Measurements from ENCODE around the gene ZSWIM3. TPM values are rescaled to one million over a fixed set of nuclear protein-coding genes. Genes with fewer than 3 reads are reported as not detected.

The ZSWIM3 gene
- total and polyA plus RNA-seq, 2 of the 13 experiments (the other 11 are each of a cell fraction or from before 2014, with no cell fraction given), result 5.2 to 5.8 TPM

DNA sequence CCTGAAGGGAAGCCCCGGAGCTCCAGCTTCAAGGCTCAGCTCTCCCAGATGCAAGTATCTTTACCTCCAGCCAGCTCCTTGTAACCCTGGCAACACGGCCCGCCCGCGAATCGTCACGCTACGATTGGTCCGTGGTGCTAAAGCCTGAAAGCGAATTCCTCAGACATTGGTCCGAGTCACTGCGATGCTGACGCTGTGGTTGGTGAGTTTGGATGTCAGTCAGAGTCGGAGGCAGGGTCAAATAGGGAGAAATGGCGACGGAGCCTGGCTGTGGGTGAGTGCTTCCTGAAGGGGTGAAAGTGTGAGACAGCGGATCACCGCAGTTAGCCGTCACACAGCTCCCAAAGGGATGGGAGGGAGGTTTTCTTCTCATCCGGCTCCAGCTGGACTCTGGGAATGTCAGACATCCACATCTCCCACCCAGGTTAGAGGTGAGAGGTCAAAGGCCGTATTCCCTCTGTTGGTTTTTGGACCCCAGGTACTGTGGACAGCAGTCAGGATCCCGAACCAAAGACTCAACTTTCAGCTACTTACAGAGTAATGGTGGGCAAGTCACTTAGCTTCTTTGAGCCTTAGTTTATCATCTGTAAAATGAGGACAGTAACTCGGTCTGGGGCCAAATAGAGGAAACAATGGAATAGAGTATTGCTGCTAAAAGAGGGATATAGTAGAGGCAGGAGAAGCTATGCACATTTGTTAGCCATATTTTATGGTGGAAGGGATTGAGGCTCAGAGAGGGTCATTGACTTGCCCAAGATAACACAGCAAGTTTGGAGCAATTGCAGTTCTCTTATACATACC lies 23.8 kb downstream of the ZSWIM3 start, which contains the start of gene ZSWIM1 (continued):
- TF ChIP-seq, protein P1, sequence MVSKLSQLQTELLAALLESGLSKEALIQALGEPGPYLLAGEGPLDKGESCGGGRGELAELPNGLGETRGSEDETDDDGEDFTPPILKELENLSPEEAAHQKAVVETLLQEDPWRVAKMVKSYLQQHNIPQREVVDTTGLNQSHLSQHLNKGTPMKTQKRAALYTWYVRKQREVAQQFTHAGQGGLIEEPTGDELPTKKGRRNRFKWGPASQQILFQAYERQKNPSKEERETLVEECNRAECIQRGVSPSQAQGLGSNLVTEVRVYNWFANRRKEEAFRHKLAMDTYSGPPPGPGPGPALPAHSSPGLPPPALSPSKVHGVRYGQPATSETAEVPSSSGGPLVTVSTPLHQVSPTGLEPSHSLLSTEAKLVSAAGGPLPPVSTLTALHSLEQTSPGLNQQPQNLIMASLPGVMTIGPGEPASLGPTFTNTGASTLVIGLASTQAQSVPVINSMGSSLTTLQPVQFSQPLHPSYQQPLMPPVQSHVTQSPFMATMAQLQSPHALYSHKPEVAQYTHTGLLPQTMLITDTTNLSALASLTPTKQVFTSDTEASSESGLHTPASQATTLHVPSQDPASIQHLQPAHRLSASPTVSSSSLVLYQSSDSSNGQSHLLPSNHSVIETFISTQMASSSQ (IDR thresholded peaks at IDR 0.05; ENCODE audit: low read depth), result no peak
- TF ChIP-seq, protein P1 (CRISPR knock-in tag; IDR thresholded peaks at IDR 0.05; ENCODE audit: borderline replicate concordance), result peak; percentile 51
- TF ChIP-seq, protein P2, sequence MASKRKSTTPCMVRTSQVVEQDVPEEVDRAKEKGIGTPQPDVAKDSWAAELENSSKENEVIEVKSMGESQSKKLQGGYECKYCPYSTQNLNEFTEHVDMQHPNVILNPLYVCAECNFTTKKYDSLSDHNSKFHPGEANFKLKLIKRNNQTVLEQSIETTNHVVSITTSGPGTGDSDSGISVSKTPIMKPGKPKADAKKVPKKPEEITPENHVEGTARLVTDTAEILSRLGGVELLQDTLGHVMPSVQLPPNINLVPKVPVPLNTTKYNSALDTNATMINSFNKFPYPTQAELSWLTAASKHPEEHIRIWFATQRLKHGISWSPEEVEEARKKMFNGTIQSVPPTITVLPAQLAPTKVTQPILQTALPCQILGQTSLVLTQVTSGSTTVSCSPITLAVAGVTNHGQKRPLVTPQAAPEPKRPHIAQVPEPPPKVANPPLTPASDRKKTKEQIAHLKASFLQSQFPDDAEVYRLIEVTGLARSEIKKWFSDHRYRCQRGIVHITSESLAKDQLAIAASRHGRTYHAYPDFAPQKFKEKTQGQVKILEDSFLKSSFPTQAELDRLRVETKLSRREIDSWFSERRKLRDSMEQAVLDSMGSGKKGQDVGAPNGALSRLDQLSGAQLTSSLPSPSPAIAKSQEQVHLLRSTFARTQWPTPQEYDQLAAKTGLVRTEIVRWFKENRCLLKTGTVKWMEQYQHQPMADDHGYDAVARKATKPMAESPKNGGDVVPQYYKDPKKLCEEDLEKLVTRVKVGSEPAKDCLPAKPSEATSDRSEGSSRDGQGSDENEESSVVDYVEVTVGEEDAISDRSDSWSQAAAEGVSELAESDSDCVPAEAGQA (IDR thresholded peaks at IDR 0.05; ENCODE audit: low read depth), result peak; percentile 43; the same call in 1 of the 2 replicates
- TF ChIP-seq, protein P2 (CRISPR knock-in tag; IDR thresholded peaks at IDR 0.05; ENCODE audit: borderline replicate concordance), result no peak
- TF ChIP-seq ZNF83 (CRISPR knock-in tag; IDR thresholded peaks at IDR 0.05; ENCODE audit: borderline replicate concordance) (0 out of 2 replicates have a peak, but pooled peaks have one; percentile 88), HCFC1 (IDR thresholded peaks at IDR 0.05; ENCODE audit: low read depth, low read length) (peak; percentile 28; the same call in 1 of the 2 replicates), ZKSCAN8 (CRISPR knock-in tag; IDR thresholded peaks at IDR 0.05; ENCODE audit: borderline replicate concordance) (peak; percentile 56; the same call in 1 of the 2 replicates), MXD4 (CRISPR knock-in tag; IDR thresholded peaks at IDR 0.05) (peak; percentile 61; the same call in 1 of the 2 replicates), FOXK2 (IDR thresholded peaks at IDR 0.05) (no peak), SIX1 (CRISPR knock-in tag; IDR thresholded peaks at IDR 0.05; ENCODE audit: borderline replicate concordance) (peak; percentile 50; the same call in 1 of the 2 replicates), KDM5B (CRISPR knock-in tag; IDR thresholded peaks at IDR 0.05; ENCODE audit: borderline replicate concordance) (no peak; the same call in 1 of the 2 replicates), SAP130 (CRISPR knock-in tag; IDR thresholded peaks at IDR 0.05; ENCODE audit: low read depth) (peak; percentile 99)
- TF ChIP-seq, protein P3, sequence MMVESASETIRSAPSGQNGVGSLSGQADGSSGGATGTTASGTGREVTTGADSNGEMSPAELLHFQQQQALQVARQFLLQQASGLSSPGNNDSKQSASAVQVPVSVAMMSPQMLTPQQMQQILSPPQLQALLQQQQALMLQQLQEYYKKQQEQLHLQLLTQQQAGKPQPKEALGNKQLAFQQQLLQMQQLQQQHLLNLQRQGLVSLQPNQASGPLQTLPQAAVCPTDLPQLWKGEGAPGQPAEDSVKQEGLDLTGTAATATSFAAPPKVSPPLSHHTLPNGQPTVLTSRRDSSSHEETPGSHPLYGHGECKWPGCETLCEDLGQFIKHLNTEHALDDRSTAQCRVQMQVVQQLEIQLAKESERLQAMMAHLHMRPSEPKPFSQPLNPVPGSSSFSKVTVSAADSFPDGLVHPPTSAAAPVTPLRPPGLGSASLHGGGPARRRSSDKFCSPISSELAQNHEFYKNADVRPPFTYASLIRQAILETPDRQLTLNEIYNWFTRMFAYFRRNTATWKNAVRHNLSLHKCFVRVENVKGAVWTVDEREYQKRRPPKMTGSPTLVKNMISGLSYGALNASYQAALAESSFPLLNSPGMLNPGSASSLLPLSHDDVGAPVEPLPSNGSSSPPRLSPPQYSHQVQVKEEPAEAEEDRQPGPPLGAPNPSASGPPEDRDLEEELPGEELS (CRISPR knock-in tag; IDR thresholded peaks at IDR 0.05), result 0 out of 2 replicates have a peak, but pooled peaks have one; percentile 58
- TF ChIP-seq, protein P4, sequence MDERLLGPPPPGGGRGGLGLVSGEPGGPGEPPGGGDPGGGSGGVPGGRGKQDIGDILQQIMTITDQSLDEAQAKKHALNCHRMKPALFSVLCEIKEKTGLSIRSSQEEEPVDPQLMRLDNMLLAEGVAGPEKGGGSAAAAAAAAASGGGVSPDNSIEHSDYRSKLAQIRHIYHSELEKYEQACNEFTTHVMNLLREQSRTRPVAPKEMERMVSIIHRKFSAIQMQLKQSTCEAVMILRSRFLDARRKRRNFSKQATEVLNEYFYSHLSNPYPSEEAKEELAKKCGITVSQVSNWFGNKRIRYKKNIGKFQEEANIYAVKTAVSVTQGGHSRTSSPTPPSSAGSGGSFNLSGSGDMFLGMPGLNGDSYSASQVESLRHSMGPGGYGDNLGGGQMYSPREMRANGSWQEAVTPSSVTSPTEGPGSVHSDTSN (CRISPR knock-in tag; IDR thresholded peaks at IDR 0.05), result peak; percentile 100

Data from HepG2 (cell line).